Naive thymus-derived CD8-positive, alpha-beta T cell (primary cell): ENCODE data around the gene ZNF263. TPM values are rescaled to one million over a fixed set of nuclear protein-coding genes. Genes with fewer than 3 reads are reported as not detected.
"Not testable (repeated sequence)": the region's sequence is repeated elsewhere in the genome, so short reads cannot be mapped to it uniquely, and the experiment has no call there.

Experiments
- ATAC-seq, 2 donors: fragments of 150-1000 bp; cut with Tn5 transposase in 1 of 2; sonication (Bioruptor Pico), chemical (Tn5 transposase) in 1 of 2; 1 replicate in 1 of 2; 2 replicates in 1 of 2; pipeline ENCODE4 v1.10.0; 2021; ENCODE audit warnings: mild to moderate bottlenecking in 2 of 2, moderate library complexity in 2 of 2
- POLR2A ChIA-PET: fragments of 350-600 bp; sonication (Branson Sonifier 250); formaldehyde crosslinking; loops from one replicate; lab custom pipeline; 2021; ENCODE audit warnings: antibody characterized with exemption; lab: Charles Lee
- DNase-seq, 10 donors: peaks; one replicate each; pipeline versions ENCODE4 v3.0.0 to v3.0.0-alpha.2; 2020 to 2022
- H3K27ac Mint-ChIP-seq, 10 donors: one replicate each; pipeline ENCODE4 v1.8.0; 2020 to 2022; ENCODE audit warnings: mild to moderate bottlenecking in 10 of 10, mixed read lengths in 10 of 10, moderate library complexity in 4 of 10, inconsistent platforms in 1 of 10
- H3K27me3 Mint-ChIP-seq, 5 donors: one replicate each; pipeline ENCODE4 v1.8.0; 2021 to 2022; ENCODE audit warnings: mixed read lengths in 5 of 5
- H3K36me3 Mint-ChIP-seq, 3 donors: one replicate each; pipeline ENCODE4 v1.8.0; 2020 to 2022; ENCODE audit warnings: mixed read lengths in 3 of 3, mild to moderate bottlenecking in 2 of 3, inconsistent platforms in 1 of 3
- H3K4me1 Mint-ChIP-seq, 4 donors: one replicate each; pipeline ENCODE4 v1.8.0; 2021 to 2022; ENCODE audit warnings: mixed read lengths in 4 of 4
- H3K4me3 Mint-ChIP-seq, 10 donors: one replicate each; pipeline ENCODE4 v1.8.0; 2020 to 2022; ENCODE audit warnings: mild to moderate bottlenecking in 10 of 10, mixed read lengths in 10 of 10, moderate library complexity in 6 of 10, inconsistent platforms in 1 of 10
- H3K9me3 Mint-ChIP-seq, 9 donors: one replicate each; pipeline ENCODE4 v1.8.0; 2020 to 2022; ENCODE audit warnings: mixed read lengths in 9 of 9, mild to moderate bottlenecking in 3 of 9, inconsistent platforms in 1 of 9, moderate library complexity in 1 of 9
- polyA plus RNA-seq, 3 donors: library from polyadenylated mRNA; unstranded; fragments of 300-500 nt; fragmentation: Illumina TruSeq; gene quantifications; one replicate each; pipeline ENCODE4 v1.2.3, GENCODE V29; 2021
- total RNA-seq, 8 experiments: library from RNA in 2 of 8; stranded (reverse) in 2 of 8; gene quantifications; one replicate each; pipeline ENCODE4 v1.2.3 and lab custom pipeline; 2021 to 2026

ZNF263 gene
- total and polyA plus RNA-seq, 5 experiments from 2014 or later: 33.9 to 62.2 (median 54.2) TPM

- not testable (repeated sequence) for ATAC-seq, H3K27me3 Mint-ChIP-seq, DNase-seq, H3K4me3 Mint-ChIP-seq, H3K27ac Mint-ChIP-seq
- peaks cover 0 to 21% (median 0%) of the 10 kb centered on the region in 9 donors for H3K9me3 Mint-ChIP-seq
- POLR2A ChIA-PET: interaction anchor here (1.2 kb wide), 1 partner anchor 137 kb away, joined by 3 read pairs; no protein-coding TSS in a partner anchor
- peaks cover 4 to 26% (median 21%) of the 10 kb centered on the region in 3 donors for H3K36me3 Mint-ChIP-seq
- peaks cover 0 to 18% (median 5%) of the 10 kb centered on the region in 4 donors for H3K4me1 Mint-ChIP-seq
These were observed 12.0 kb upstream of the ZNF263 start for GRCh38 chr16:3271281-3271680.

GRCh38 chr16:3274490-3274889, 8.8 kb upstream of the ZNF263 start:
- Mint-ChIP-seq H3K9me3 (peaks cover 0 to 19% (median 0%) of the 10 kb centered on the region in 9 donors), H3K4me1 (peaks cover 0 to 9% (median under 1%) of the 10 kb centered on the region in 4 donors), H3K27ac (no peak overlapping the region), H3K27me3 (no peaks in the 10 kb centered on the region), H3K36me3 (peaks cover 0 to 4% (median 3%) of the 10 kb centered on the region in 3 donors), H3K4me3 (no peak overlapping the region)
- ATAC-seq (no peak), DNase-seq (no peak)
- POLR2A ChIA-PET: no interaction called here

DNA sequence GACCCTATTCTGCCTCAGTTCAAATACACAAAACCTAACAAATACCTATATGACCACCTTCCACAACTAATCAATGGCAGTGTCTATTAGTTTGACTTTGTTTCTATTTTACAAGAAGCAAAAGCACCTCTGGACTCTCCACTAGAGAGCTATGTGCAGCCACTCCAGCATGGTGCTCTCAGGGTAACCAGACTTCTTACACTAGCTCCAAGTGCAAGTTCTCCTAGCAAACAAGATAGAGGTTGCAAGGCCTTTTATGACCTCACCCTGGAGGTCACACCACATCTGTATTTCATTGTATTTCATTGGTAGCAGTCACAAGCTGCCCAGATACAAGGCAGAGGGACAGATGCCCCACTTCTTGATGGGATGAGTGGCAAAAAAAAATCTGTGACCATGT, 8.3 kb upstream of the ZNF263 start:
- no peak for DNase-seq
- no peak for ATAC-seq
- H3K27ac Mint-ChIP-seq: no peak overlapping the region
- peaks cover 0 to 18% (median 0%) of the 10 kb centered on the region in 9 donors for H3K9me3 Mint-ChIP-seq
- peaks cover 0 to 9% (median 2%) of the 10 kb centered on the region in 4 donors for H3K4me1 Mint-ChIP-seq
- H3K36me3 Mint-ChIP-seq: peaks cover 0 to 2% (median under 1%) of the 10 kb centered on the region in 3 donors
- no peak overlapping the region for H3K4me3 Mint-ChIP-seq
- no peaks in the 10 kb centered on the region for H3K27me3 Mint-ChIP-seq
- POLR2A ChIA-PET: no interaction called here

- peaks cover 0 to 12% (median 2%) of the 10 kb centered on the region in 4 donors for H3K4me1 Mint-ChIP-seq
- peaks cover 0 to 16% (median 0%) of the 10 kb centered on the region in 9 donors for H3K9me3 Mint-ChIP-seq
- no peak overlapping the region for H3K4me3 Mint-ChIP-seq
- peak overlapping the region in 1 of 10 donors; percentile 16 for H3K27ac Mint-ChIP-seq
- H3K27me3 Mint-ChIP-seq: no peaks in the 10 kb centered on the region
- DNase-seq: no peak
- POLR2A ChIA-PET: interaction anchor here (0.5 to 2.3 kb wide), 6 partner anchors 10 to 995 kb away, joined by 3 to 17 read pairs (median 6); no protein-coding TSS in a partner anchor
- no peak for ATAC-seq
- no peaks in the 10 kb centered on the region for H3K36me3 Mint-ChIP-seq
These were observed 6.6 kb upstream of the ZNF263 start for GRCh38 chr16:3276679-3277078.

GRCh38 chr16:3281222-3281820, 2.0 kb upstream of the ZNF263 start:
- Mint-ChIP-seq H3K27me3 (no peaks in the 10 kb centered on the region), H3K9me3 (peaks cover 0 to 17% (median 5%) of the 10 kb centered on the region in 9 donors), H3K27ac (peak overlapping the region in 2 of 10 donors; percentile 19 to 65), H3K4me1 (peaks cover 15 to 42% (median 37%) of the 10 kb centered on the region in 4 donors), H3K36me3 (peaks cover 13 to 23% (median 22%) of the 10 kb centered on the region in 3 donors), H3K4me3 (peak overlapping the region in 8 of 10 donors; percentile 8 to 97 (median 72))
- POLR2A ChIA-PET: interaction anchor here (2.3 kb wide), 1 partner anchor 9 kb away, joined by 12 read pairs; no protein-coding TSS in a partner anchor
- ATAC-seq (no peak), DNase-seq (no peak)

- H3K4me1 Mint-ChIP-seq: peaks cover 15 to 47% (median 39%) of the 10 kb centered on the region in 4 donors
- no peaks in the 10 kb centered on the region for H3K27me3 Mint-ChIP-seq
- POLR2A ChIA-PET: interaction anchor here (0.5 to 5.0 kb wide), 30 partner anchors 10 to 278 kb away, joined by 3 to 59 read pairs (median 5); partner anchors contain the start of genes CLUAP1, NAA60, TIGD7 and ZNF174
- peak overlapping the region; percentile 89 to 99 (median 96) for H3K27ac Mint-ChIP-seq
- peak overlapping the region; percentile 90 to 98 (median 96) for H3K4me3 Mint-ChIP-seq
- H3K9me3 Mint-ChIP-seq: peaks cover 0 to 22% (median 7%) of the 10 kb centered on the region in 9 donors
- no peak for DNase-seq
- ATAC-seq: peak; percentile 12 to 28
- H3K36me3 Mint-ChIP-seq: peaks cover 18 to 32% (median 31%) of the 10 kb centered on the region in 3 donors
These were observed 1.1 kb upstream of the ZNF263 start for GRCh38 chr16:3282103-3282729.

- Mint-ChIP-seq H3K9me3 (peaks cover 0 to 38% (median 10%) of the 10 kb centered on the region in 9 donors), H3K27ac (peak overlapping the region; percentile 94 to 99 (median 98)), H3K4me3 (peak overlapping the region; percentile 90 to 98 (median 96)), H3K4me1 (peaks cover 15 to 47% (median 39%) of the 10 kb centered on the region in 4 donors), H3K27me3 (no peaks in the 10 kb centered on the region), H3K36me3 (peaks cover 18 to 48% (median 47%) of the 10 kb centered on the region in 3 donors)
- DNase-seq (no peak), ATAC-seq (no peak)
- POLR2A ChIA-PET: interaction anchor here (0.5 to 5.0 kb wide), 31 partner anchors 11 to 280 kb away, joined by 3 to 59 read pairs (median 4); partner anchors contain the start of genes CLUAP1, NAA60, TIGD7 and ZNF174
These were observed 504 bp downstream of the ZNF263 start for GRCh38 chr16:3283543-3284447.

DNA sequence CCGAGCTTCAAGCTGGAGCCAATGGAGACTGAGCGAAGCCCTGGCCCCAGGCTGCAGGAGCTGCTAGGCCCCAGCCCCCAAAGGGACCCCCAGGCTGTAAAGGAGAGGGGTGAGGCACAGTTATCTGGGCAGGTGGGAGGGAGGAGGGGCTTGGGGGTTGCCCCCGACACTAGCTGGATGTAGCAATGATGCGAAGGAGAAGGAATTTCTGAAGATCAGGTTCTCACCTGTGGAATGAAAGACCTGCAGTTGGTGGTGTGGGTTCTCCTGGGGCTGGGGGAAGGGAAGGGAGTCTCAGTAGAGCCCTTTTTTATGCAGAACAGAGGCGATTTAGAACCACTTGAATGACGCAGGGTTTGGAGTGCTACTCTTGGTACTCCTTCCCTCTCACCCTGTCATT, 1.8 kb downstream of the ZNF263 start:
- Mint-ChIP-seq H3K36me3 (peaks cover 18 to 61% (median 61%) of the 10 kb centered on the region in 3 donors), H3K27ac (peak overlapping the region in 7 of 10 donors; percentile 35 to 99 (median 67)), H3K4me3 (peak overlapping the region; percentile 73 to 98 (median 94)), H3K27me3 (no peaks in the 10 kb centered on the region), H3K9me3 (peaks cover 0 to 50% (median 10%) of the 10 kb centered on the region in 9 donors), H3K4me1 (peaks cover 15 to 43% (median 37%) of the 10 kb centered on the region in 4 donors)
- POLR2A ChIA-PET: interaction anchor here (0.7 to 5.0 kb wide), 5 partner anchors 21 to 159 kb away, joined by 3 to 59 read pairs (median 21); partner anchors contain the start of genes NAA60, TIGD7, ZNF174 and ZNF597
- no peak for ATAC-seq
- DNase-seq: no peak

GRCh38 chr16:3289998-3290673, 6.8 kb downstream of the ZNF263 start:
- peaks cover 3 to 26% (median 12%) of the 10 kb centered on the region in 4 donors for H3K4me1 Mint-ChIP-seq
- no peak for ATAC-seq
- H3K27me3 Mint-ChIP-seq: no peaks in the 10 kb centered on the region
- H3K27ac Mint-ChIP-seq: no peak overlapping the region
- peaks cover 37 to 86% (median 82%) of the 10 kb centered on the region in 3 donors for H3K36me3 Mint-ChIP-seq
- POLR2A ChIA-PET: interaction anchor here (0.5 to 1.0 kb wide), 2 partner anchors 167 to 218 kb away, joined by 3 read pairs; no protein-coding TSS in a partner anchor
- DNase-seq: no peak
- H3K9me3 Mint-ChIP-seq: peaks cover 5 to 92% (median 35%) of the 10 kb centered on the region in 9 donors
- peak overlapping the region in 1 of 10 donors; percentile 20 for H3K4me3 Mint-ChIP-seq

DNA sequence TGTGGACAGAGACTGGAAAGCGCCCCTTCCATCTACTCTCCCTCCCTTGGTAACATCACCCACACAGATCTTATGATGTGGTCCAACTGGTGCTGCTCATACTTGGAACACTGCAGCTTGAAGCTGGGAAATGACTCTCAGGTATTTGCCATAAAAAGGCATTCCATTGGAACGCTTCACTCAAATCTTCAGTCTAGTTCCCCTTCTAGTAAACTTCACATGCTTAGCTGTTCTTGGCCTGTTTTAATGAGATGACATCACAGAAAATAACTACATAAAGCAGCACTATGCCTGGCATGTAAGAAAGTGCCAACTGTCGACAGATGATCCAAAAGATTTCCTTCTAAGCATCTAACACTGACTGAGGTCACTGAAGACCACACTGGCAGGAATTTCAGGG, 9.3 kb downstream of the ZNF263 start:
- Mint-ChIP-seq H3K36me3 (peaks cover 37 to 76% (median 58%) of the 10 kb centered on the region in 3 donors), H3K27me3 (no peaks in the 10 kb centered on the region), H3K9me3 (peaks cover 7 to 95% (median 42%) of the 10 kb centered on the region in 9 donors), H3K4me1 (peaks cover 0 to 11% (median 0%) of the 10 kb centered on the region in 4 donors), H3K27ac (no peak overlapping the region), H3K4me3 (no peak overlapping the region)
- POLR2A ChIA-PET: interaction anchor here (0.5 kb wide), 1 partner anchor 198 kb away, joined by 4 read pairs; no protein-coding TSS in a partner anchor
- ATAC-seq: no peak
- DNase-seq: no peak

DNA sequence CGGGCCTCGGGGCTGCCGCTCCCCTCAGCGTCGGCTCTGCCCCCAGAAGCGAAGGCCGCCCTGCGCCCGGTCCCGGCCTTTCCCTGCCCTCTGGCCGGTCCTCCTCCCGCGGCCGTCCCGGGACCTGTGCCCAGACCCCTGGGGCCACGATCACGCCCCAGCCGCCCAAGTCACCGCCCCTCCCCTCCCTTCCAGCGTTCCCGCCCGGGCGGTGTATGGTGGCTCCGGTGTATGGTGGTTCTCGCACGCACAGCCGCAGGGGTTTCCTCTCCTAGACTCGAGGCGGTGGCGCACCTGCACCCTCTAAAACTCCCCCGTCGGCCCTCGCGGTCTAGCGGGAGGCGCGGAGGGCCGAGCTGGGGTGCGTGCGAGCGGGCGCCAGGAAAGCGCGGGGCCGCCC, 11.9 kb downstream of the ZNF263 start:
- DNase-seq (no peak), ATAC-seq (no peak)
- H3K27ac Mint-ChIP-seq: no peak overlapping the region
- peaks cover 36 to 73% (median 50%) of the 10 kb centered on the region in 3 donors for H3K36me3 Mint-ChIP-seq
- no peaks in the 10 kb centered on the region for H3K27me3 Mint-ChIP-seq
- peaks cover 16 to 90% (median 62%) of the 10 kb centered on the region in 9 donors for H3K9me3 Mint-ChIP-seq
- H3K4me3 Mint-ChIP-seq: no peak overlapping the region
- H3K4me1 Mint-ChIP-seq: peaks cover 0 to 11% (median 0%) of the 10 kb centered on the region in 4 donors
- POLR2A ChIA-PET: no interaction called here
